Pancreas (tissue), 10 donors: ENCODE measurements around the gene PRKCE. TPM values are rescaled to one million over a fixed set of nuclear protein-coding genes. Genes with fewer than 3 reads are reported as not detected.

Experiments used
- ATAC-seq, 4 donors: fragments of 200-7000 bp; cut with Tn5 transposase; one replicate each; pipeline versions ENCODE4 v1.8.0 to v1.9.1; 2020; ENCODE audit warnings: mild to moderate bottlenecking in 4 of 4, moderate library complexity in 4 of 4
- DNase-seq, 6 donors: peaks; one replicate each; pipeline ENCODE4 v3.0.0-alpha.2; 2020
- FAIRE-seq: peaks from 2 replicates; lab custom pipeline; 2012; peaks lifted over from hg19 to GRCh38; lab: Jason Lieb, UNC
- H3K27ac ChIP-seq, 4 donors: fragments of 200-600 bp; sonication (generic); 1 replicate in 3 of 4; 2 replicates in 1 of 4; pipeline versions ENCODE4 v1.5.0 to v1.8.0; 2020
- H3K27me3 ChIP-seq, 4 donors: fragments of 200-600 bp; one replicate each; pipeline ENCODE4 v1.8.0; 2021
- H3K36me3 ChIP-seq, 3 donors: fragments of 200-600 bp; sonication (generic) in 1 of 3; one replicate each; pipeline versions ENCODE4 v1.5.0 to v1.8.0; 2020 to 2021
- H3K4me1 ChIP-seq, 3 donors: fragments of 200-600 bp; one replicate each; pipeline ENCODE4 v1.8.0; 2021
- H3K4me3 ChIP-seq, 4 donors: fragments of 200-600 bp; sonication (generic) in 2 of 4; one replicate each; pipeline versions ENCODE4 v1.5.0 to v1.8.0; 2020 to 2021
- H3K9me3 ChIP-seq, 4 donors: fragments of 200-600 bp; one replicate each; pipeline ENCODE4 v1.8.0; 2021
- WGBS, 2 donors: extraction: QIAGEN DNeasy Blood & Tissue Kit; methylation state at CpG; one replicate each; pipeline ENCODE4 v1.1.7; 2013; 5-methylcytosine and 5-hydroxymethylcytosine counted together
- intact Hi-C, 3 donors: fragments of 100-400 bp; cut with DNase I; formaldehyde crosslinking; loops; one replicate each; pipeline versions ENCODE4 v1.11.1 to v1.14.2; 2022
- polyA plus RNA-seq, 2 donors: library from polyadenylated mRNA; stranded (reverse); fragments of 200-250 nt; gene quantifications; one replicate each; pipeline ENCODE4 v1.2.3, GENCODE V29; 2013
- total RNA-seq, 6 donors: library from RNA; stranded (reverse); fragmentation: NEBNext Ultra II Directional in 4 of 6; extraction: Animal tissue kit (Norgen Biotek cat#: 25700) in 4 of 6; gene quantifications; one replicate each; pipeline versions ENCODE4 v1.2.1 to v1.2.4, GENCODE V29; 2021 to 2023
- TF ChIP-seq, protein P1 (sequence below), 4 donors: fragments of 200-600 bp; sonication (generic) in 3 of 4; IDR thresholded peaks; one replicate each; pipeline versions ENCODE4 v1.5.0 to v1.8.0; 2021; ENCODE audit warnings: antibody characterized with exemption in 4 of 4
- donor health status: healthy with polysubstance abuse.
- donor health status: DM: no; HTN: no; CAD: no; lungs with moderate emphysema.
- donor health status: DM: no; HTN: no; CAD: no.
- donor health status: control.
- donor health status: control.
- donor health status: Bipolar disorder and iron deficiency.
- donor health status: DM: yes; HTN: yes; CAD: no.
- donor health status: DM: no; HTN: no; CAD: no.
- donor health status: DM: no; HTN: no; CAD: no.
- donor health status: DM: yes; HTN: yes; CAD: no.

The PRKCE gene
- total and polyA plus RNA-seq, 8 donors, result 4.0 to 19.4 (median 10.0) TPM

DNA sequence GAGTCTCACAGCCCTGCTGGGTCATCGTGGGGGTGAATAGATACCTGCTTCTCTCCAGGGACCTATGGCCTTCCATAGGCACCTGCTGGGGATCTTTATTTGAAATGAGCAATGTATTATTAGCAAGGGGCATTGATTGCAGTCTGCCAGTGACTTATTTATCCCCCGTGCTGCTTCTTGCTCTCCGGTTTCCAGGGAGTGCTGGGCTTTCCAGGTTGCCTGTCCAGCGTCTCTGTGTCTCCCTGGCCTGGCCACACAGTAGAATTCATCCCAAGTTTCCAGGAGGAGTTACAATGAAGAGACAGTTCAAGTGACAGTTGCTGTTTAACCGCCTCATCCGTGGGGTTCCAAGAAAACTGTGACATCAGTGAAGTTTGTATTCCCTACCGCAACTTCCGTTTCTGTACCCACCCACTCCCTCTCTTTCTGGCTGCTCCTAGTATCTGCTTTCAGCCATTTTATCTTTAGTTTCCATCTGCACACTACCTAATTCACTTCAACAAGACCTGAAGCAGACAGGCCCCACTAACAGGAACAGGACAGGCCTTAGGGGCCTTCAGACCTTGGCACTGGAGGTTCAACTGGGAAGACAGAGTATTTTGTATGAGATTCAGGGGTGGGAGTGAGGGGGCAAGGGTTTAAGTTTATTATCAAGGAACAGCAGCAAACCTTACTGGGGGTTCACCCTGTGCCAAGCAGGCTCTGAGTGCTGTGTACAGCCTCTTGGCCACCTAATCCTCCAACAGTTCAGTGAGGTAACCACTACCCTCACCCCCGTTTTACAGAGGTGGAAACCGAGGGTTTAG is 134.8 kb downstream of the PRKCE start:
- TF ChIP-seq, protein P1, sequence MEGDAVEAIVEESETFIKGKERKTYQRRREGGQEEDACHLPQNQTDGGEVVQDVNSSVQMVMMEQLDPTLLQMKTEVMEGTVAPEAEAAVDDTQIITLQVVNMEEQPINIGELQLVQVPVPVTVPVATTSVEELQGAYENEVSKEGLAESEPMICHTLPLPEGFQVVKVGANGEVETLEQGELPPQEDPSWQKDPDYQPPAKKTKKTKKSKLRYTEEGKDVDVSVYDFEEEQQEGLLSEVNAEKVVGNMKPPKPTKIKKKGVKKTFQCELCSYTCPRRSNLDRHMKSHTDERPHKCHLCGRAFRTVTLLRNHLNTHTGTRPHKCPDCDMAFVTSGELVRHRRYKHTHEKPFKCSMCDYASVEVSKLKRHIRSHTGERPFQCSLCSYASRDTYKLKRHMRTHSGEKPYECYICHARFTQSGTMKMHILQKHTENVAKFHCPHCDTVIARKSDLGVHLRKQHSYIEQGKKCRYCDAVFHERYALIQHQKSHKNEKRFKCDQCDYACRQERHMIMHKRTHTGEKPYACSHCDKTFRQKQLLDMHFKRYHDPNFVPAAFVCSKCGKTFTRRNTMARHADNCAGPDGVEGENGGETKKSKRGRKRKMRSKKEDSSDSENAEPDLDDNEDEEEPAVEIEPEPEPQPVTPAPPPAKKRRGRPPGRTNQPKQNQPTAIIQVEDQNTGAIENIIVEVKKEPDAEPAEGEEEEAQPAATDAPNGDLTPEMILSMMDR (IDR thresholded peaks at IDR 0.05), result no peak
- no peaks in the 10 kb centered on the region for H3K36me3 ChIP-seq
- H3K4me3 ChIP-seq, result no peak overlapping the region
- H3K4me1 ChIP-seq, result no peaks in the 10 kb centered on the region
- intact Hi-C loops, result no loop called here
- no peak overlapping the region for H3K27ac ChIP-seq
- FAIRE-seq (no peak), DNase-seq (no peak), ATAC-seq (no peak)
- H3K9me3 ChIP-seq, result no peaks in the 10 kb centered on the region
- WGBS, 2 donors, result 88 to 94% methylated on average over 10 of the region's 10 CpGs
- H3K27me3 ChIP-seq, result no peaks in the 10 kb centered on the region

DNA sequence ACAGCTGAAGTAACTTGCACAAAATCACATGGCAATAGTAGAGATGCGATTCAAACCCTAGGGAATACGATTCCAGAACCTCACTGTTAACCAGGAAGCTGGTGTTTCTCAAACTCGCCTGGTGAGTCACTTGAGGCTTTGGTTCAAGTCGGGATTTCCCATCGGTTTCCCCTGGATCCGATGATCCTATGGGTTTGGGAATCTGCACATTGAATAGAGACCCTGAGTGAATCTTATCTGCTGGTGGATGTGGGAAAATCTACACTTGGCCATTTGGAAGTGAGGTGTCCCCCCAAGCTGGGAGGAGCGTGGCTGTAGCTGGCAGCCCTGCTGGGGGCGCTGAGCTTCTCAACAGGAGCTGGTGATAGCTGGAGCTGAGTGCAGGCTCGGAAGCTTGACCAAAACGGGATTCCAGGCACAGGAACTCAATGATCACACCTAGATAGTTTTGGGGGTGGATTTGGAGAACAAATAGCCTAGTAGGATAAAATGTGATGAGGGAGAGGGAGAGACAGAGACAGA is 135.4 kb downstream of the PRKCE start:
- DNase-seq, result no peak
- Histone ChIP-seq H3K36me3 (no peaks in the 10 kb centered on the region), H3K9me3 (no peaks in the 10 kb centered on the region)

DNA sequence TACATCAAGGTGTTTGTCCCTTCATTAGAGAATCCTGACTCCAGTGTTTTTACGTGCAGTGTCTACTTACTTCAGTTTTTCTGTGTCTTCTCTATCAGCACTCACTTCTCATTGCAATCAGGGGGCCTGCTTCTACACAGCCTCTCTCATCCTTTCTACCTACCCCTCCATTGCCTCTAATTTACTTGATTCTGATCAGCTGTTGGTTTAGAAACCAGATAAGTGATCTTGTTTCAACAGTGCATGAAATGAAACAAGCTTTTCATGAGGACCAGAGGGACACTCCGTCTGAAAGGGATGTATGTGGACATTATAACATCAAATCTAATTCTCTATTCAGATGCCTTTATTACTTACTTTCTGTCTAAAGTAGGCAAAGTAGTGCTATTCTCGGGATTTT is 136.9 kb downstream of the PRKCE start:
- no peak for FAIRE-seq
- intact Hi-C loops, result no loop called here

More for the DNA sequence above, 135.4 kb downstream of the PRKCE start:
- no peaks in the 10 kb centered on the region for H3K4me1 ChIP-seq
- no peaks in the 10 kb centered on the region for H3K27me3 ChIP-seq
- no peak overlapping the region for H3K27ac ChIP-seq
- no peak for FAIRE-seq
- ATAC-seq, result no peak
- intact Hi-C loops, result no loop called here
- H3K4me3 ChIP-seq, result no peak overlapping the region
- TF ChIP-seq, protein P1 (IDR thresholded peaks at IDR 0.05), result no peak
- WGBS, 2 donors, result 93 to 97% methylated on average over 10 of the region's 10 CpGs

DNA sequence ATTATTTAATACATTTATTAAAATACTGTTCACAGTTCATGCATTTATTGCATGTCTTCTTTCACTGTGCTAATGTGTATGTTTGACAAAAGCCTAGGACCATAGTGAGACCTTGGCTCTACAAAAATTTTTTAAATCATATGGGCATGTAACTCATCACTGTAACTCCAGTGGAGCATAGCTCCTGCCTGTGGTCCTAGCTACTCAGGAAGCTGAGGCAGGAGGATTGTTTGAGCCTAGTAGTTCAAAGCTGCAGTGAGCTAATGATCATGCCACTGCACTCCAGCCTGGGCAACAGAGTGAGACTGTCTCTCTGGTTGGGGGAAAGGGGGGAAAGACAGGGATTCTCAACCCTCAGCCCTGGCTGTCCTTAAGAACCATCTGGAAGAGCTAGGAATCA is 137.8 kb downstream of the PRKCE start:
- TF ChIP-seq, protein P1 (IDR thresholded peaks at IDR 0.05), result no peak
- DNase-seq (no peak), FAIRE-seq (no peak), ATAC-seq (no peak)
- no peak overlapping the region for H3K27ac ChIP-seq
- intact Hi-C loops, result no loop called here
- no peaks in the 10 kb centered on the region for H3K36me3 ChIP-seq
- no peaks in the 10 kb centered on the region for H3K9me3 ChIP-seq
- H3K27me3 ChIP-seq, result no peaks in the 10 kb centered on the region
- peaks cover 9 to 15% (median 14%) of the 10 kb centered on the region in 3 donors for H3K4me1 ChIP-seq
- no peak overlapping the region for H3K4me3 ChIP-seq

More for the DNA sequence above, 136.9 kb downstream of the PRKCE start:
- DNase-seq, result no peak
- ATAC-seq, result no peak
- Histone ChIP-seq H3K27ac (no peak overlapping the region), H3K36me3 (no peaks in the 10 kb centered on the region), H3K27me3 (no peaks in the 10 kb centered on the region), H3K9me3 (no peaks in the 10 kb centered on the region), H3K4me1 (peaks cover 4 to 6% (median 5%) of the 10 kb centered on the region in 3 donors), H3K4me3 (no peak overlapping the region)
- TF ChIP-seq, protein P1 (IDR thresholded peaks at IDR 0.05), result no peak
- WGBS, 2 donors, result 89 to 93% methylated on average over 3 of the region's 3 CpGs
